HepG2 (cell line): ENCODE results near the gene FEM1B.

Source experiments
- JUND ChIP-seq: sonication (generic); formaldehyde crosslinking; IDR thresholded peaks from 2 replicates; pipeline ENCODE4 v1.8.0; 2022; ENCODE audit warnings: mild to moderate bottlenecking, missing genetic modification reagents
- KAT7 ChIP-seq: IDR thresholded peaks from 2 replicates; pipeline ENCODE4 v1.6.1; 2018; ENCODE audit warnings: borderline replicate concordance, missing compliant biosample characterization

DNA sequence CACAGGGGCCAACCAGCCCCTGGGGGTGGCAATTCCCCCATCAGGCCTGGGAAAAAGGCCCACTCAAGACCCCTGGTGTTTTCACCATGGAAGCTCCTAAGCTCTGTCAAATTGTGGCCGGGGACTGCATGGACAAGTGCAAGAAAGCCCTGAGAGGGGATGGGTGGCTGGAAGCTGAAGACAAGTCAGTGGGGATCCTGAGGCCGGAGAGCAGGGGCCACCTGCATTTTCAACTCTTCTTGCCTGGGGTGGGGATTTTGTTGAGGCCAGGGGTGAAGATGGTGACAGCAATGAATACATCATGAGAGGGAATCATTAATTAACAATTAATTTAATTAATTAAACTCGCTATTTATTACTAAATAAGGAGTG is 33.9 kb downstream of the FEM1B start:
- TF ChIP-seq JUND (CRISPR knock-in tag) (no peak), KAT7 (CRISPR knock-in tag) (no peak)
